Stimulated activated CD4-positive, alpha-beta T cell treated with anti-CD3 and anti-CD28 coated beads, TNF-alpha, amount 100 ng/mL, for 4 hours (primary cell): Measurements from ENCODE around the gene SOX13.

Experiments
- DNase-seq, 3 experiments: peaks; one replicate each; pipeline ENCODE4 v3.0.0-alpha.2; 2020; ENCODE audit warnings: low read depth in 3 of 3

The SOX13 gene

DNA sequence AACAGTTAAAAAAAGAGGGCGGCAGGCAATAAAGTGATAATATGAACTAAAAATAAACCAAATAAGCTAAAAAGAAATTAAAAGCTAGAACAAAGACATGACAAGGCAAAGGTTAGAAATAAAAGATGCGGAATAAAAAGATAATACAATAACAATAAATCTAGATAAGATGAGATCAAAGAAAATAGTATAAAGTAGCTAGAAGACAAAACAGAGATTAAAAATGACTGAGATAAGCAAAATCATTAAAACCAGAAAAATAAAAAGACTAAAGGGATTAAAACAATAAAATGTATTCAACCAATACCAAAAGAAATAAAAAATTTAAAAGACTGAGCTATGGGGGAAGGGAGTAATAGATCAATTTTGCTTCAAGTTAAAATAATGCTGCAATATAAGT, 10.8 kb upstream of the SOX13 start:
- no peak for DNase-seq

DNA sequence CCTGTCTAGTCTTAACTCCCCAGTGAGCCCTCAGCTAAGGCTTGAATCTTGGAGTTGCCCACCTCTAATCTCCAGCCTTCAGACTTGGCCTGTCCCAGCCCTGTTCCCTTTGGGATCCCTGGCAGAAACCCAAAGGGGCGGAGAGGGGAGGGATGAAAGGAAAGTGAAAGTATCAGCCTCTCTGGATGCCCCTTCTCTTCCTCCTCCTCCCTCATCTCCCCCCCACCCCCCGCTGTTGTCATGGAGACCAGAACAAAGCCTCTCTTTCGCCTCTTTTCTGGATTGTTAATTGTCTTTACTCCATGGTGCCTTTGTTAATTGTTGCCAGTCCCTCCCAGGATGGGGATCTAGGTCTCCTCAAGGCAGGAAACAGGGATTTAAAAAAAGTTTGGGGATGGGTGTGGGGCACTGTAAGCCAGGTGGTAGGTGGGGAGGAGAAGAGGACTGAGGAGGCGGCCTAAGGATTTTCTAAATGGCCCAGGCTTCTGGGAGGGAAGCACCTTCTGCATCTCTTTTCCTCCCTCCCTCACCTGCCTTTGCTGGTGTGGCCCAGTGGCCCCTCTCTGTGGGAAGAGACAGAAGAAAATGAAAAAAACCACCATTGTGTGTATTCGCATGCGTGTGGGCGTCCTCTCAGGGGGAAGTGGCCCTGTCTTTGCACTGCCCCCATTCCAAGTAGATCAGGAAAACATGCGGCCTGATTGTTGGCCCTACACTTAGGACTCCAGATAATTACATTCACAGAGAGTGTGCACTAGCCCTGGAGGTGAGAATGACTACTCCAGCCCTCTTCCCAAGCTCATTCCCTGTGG, 7.5 kb upstream of the SOX13 start:
- no peak for DNase-seq

DNA sequence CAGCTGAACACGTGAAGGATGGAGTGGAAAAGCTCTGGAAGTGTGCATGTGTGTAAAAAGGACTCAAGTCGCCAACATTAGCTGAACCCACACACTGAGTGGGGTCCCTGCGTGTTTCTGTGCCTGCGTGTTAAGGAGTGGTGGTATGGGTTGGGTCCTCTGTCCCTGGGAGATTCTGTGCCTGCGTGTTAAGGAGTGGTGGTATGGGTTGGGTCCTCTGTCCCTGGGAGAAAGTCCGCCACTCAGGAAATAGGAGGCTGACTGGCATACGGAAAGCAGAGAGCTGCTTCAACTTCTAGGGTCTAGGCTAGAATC, 7.0 kb upstream of the SOX13 start:
- no peak for DNase-seq

DNA sequence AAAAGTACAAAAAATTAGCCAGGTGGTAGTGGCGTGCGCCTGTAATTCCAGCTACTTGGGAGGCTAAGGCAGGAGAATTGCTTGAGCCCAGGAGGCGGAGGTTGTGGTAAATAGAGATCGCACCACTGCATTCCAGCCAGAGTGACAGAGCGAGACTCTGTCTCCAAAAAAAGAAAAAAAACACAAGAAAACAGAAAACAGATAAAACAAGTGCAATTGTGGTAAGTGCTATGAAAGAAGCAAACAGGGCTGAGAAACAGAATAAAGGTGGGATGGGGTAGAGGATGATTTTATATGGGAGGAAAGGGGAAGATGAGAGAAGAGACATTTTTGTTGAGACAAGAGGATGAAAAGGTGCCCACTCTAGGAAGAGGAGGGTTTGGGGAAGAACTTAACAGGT, 5.0 kb upstream of the SOX13 start:
- no peak for DNase-seq

DNA sequence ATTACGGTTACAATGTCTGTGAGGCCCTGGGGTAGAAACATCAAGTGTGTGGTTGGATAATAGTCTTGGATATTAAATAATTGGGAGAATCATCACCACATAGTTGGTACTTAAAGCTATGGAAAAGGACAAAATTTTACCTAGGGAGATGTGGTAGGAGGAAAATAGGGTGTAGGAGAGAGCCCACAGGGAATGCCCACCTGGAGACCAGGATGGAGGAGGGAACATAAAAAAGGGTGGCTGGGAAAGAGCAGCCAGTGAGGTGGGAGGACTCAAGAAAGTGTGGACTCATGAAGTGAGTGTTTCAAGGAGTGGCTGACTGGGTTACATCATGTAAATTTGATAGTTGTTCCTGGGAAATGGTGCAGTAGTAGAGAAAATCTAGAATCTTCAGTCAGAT, 3.0 kb upstream of the SOX13 start:
- no peak for DNase-seq

DNA sequence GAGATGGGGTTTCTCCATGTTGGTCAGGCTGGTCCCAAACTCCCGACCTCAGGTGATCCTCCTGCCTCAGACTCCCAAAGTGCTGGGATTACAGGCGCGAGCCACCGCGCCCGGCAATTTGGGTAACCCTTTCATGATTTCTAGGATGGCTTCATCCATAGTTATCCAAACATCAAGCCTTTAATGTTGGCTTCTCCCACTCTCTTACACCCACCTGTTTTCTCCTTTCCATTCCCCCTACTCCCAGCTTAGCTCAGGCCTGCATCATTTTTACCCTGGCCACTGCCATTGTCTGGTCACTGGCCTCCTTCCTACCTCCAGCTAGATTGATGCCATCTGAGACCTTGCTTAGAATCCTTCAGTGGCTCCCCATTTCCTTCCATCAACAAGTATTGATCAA, 2.0 kb upstream of the SOX13 start:
- DNase-seq, result no peak

DNA sequence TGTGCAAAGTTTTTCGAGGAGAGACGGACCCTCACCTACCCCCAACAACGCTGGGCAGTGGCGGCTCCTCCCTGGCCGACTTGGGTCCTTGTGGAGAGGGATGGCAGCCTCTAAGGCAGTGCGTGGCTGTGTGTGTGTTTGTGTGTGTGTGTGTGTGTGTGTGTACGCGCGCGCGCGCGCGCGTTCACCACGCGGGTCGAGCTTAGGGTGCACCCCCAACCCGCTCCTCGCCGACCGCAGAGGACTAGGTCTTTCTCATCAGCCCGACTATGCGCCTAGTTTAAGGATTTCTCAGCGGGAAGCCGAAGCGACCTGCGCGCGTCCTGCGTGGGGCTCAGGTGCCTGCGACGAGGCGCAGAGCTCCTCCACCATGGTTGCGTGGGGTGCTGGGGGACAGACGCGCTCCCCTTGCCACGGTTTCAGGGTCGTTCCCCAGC, 940 bp downstream of the SOX13 start:
- DNase-seq, result no peak

DNA sequence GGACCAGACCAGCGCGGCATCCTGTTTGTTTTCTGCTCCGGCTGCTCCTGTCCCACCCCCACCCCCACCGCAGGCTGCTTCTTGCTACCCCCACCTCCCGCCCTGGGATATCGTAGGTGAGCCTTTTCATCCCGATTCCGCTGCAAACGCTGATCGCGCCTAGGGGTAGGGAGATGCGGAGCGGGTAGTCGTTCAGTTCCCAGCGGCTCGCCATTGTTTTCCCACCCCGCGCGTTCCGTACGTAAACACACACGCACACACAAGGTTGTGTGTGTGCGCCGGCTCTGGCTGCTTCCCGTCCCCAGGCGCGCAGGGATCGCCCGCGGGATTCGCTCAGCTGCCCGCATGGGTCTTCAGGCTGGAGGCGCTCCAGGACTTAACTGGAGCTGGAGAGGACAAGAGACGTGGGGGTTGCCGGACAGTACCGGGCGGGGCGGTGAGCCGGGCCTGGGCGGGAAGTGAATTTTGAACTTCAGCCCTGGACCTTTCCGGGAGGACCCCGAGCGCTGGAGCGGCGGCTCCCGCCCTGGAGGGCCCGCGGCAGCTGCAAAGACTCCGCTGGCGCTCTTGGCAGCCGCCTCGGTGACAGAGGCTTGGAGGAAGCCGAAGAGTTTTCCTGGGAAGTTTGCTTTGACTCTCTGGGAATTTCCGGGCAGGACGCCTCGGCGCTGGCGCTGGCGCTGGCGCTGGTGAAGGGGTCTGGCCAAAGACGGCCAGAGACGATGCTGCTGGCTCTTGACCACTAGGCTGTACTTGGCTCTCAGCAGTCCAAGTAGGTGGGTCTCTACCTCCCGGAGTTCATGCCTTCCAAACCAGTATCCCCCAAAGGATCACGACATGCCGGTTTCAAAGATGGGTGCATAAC, 1.6 kb downstream of the SOX13 start:
- no peak for DNase-seq

DNA sequence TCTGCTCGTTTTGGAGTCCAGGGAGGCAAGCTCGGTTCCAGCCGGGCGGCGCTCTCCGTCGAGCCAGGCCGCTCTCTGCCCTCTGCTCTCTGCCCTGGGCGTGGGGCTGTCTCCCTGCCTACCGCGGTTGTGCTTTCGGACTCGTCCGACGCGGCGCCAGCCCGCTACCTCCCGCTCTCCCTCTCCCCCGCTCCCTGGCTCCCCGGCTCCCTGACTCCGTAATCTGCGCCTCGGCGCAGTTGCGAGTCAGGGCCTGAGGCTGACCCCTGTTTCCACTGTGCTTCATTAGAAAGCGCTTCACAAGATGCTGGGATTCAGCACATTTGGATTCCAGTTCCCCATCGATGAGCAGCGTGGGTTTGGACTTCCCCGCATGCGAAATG, 2.2 kb downstream of the SOX13 start:
- no peak for DNase-seq

DNA sequence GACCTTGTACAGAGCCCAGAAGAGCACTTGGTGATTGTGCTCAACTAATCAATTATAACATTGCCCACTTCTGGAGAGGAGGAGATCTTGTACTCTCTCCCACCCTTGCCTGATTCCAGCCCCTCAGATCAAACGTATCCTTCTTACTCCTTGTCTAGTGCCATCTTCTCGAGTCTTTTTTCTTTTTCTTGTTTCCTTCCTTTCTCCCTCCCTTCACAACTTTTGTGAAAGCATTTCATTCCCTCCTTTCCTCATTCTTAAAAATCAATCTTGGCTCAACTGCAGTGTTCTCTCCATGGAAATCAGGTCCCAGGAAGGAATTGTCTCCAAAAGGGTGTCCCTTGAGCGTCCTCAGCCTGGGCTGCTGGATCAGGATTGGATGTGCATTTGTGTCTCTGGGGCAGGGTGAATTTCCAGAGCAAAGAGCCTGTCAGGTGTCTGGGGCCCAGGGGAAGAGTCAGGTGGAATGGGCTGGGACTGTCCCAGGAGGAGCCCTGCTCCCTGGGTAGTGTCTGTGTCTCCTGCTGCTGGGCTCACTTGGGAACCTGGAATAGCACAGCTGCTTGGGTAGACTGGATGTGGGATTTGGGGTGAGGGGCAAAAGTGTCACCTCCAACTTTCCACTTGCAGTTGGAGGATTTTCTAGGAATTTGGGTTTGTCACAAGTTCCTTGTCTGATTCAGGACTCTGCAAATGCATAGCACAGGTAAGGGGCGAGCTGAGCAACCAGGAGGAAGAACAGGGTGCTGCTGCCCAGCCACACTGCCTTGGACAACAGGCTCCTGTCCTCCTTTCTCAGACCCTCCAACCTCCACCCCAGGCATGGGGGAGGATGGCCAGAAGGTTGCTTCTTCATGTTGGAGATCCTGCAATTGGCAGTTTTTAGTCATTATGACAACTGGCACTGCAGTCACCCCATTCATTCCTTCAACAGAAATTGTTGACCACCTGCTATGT, 3.3 kb downstream of the SOX13 start:
- DNase-seq, result no peak

DNA sequence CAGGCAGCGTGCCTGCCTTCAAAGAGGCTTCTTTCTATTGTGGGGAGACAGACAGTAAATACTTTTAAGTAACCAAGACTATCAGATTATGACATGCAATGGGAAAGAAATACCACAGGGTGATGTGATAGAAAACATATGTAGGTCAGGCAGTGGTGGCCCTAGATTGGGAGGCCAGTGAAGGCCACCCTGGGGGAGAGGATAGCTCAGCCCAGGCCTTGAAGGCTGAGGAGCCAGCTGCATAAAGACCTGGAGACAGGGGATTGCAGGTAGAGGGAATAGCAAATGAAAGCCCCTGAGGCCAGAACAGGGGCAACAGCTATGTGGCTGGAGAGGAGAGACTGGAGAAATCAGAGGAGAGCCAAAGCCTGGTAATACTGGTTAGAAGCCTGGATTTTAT, 4.0 kb downstream of the SOX13 start:
- DNase-seq, result no peak

DNA sequence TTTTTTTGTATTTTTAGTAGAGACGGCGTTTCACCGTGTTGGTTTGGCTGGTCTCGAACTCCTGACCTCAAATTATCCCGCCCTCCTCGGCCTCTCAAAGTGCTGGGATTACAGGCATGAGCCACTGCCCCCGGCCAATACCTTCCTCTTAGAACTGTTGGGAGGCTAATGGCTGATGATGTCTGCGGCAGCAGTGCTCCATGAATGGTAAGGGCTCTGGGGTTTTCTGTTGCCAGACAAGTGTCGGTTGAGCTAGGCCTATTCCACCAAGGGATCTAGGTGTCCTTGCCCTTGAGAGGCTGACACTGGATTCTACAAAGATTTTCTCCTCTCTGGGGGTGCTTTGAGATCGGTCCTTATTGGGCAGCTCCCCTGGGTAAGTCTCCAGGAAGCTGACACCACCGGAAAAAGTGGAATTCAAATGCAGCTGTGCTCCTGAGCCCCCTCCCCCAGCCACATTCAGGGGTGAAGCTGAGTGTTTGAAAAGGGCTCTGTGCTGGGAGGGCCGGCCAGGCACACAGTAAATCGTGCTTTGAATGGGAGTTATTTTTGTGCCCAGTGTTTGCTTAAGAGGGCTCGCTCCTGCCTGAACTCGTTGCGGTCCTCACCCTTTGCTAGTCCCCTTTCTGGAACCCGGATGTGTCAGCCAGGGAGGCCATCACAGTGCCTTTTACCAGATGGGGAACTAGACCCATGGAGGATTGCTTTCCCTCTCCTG, 5.2 kb downstream of the SOX13 start:
- no peak for DNase-seq

DNA sequence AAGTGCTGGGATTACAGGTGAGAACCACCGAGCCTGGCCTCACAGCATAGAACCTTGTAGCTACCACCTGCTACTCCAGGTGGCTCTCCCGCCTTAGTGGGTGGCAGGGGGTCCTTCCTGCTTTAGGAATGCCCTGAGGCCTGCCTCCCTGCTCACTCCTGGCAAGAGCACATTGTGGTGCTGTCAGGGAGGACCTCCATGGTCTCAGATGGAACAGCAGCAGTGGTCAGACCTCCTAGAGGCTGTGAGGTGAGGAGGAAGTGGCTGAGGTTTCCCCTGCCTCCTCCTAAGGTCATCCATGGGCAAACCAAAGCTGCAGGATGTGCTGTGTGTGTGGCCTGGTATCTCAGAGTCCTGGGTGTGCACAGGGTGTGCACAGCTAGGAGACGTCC, 6.7 kb downstream of the SOX13 start:
- DNase-seq, result no peak

DNA sequence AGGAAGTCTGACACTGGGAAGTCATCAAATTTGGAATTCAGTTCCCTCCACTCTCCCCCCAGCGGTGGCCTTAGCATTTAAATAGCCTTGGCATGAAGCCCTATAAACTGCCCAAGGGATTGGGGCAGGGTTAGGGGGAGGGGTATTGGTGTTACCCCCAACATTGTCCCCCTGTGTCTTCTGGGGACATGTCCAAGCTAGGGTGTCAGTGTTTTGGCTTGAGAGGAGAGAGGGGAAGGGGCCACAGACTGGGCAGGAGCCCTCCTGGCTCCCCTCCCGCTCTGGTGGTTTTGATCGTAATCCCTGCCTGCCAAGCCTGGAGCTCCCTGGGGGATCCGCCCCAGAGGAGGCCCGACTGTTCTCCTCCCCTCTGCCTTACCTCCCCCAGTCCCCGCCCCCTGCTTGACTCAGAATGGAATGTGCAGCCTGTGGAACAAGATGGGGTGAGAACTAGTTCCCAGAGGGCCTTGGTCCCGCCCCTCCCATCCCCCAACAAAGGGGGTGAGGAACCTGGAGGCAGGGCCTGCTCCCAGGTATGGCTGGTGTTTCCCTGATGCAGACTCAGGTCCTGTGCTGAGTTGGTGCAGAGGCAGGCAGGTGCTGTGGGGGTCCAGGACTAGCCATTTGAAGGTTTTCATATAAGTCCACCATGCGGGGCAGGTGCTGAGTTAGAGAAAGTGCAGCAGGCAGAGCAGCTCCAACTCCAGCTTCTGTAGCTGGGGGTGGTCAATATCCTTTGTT, 7.4 kb downstream of the SOX13 start:
- no peak for DNase-seq

DNA sequence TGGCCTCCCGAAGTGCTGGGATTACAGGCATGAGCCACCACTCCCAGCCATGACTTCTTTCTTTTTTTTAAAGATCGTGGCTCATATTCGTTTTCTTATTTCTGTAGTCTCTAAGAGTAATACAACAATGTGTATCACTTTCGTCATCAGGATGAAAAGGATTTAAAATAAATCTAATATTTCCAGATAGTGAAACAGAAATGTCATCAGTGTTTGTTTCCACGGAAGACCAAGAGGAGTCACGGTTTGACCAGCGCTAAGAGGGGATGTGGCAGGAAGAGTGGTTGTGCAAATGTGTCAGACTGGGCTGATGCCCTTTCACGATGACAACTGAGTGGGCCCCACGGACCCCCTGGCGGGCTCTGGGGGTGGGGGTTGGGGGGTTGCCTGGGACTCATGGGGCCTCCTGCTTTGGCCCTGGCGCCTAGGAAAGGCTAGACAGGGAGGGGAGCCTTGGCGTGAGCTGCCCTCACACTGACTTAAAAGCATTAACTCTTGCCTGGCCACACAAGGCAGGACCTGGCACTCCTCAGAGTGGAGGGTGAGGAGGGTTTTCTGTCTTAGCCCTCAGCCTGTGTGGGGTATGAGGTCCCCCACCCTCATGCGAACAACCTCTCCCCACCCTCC, 8.4 kb downstream of the SOX13 start:
- no peak for DNase-seq

DNA sequence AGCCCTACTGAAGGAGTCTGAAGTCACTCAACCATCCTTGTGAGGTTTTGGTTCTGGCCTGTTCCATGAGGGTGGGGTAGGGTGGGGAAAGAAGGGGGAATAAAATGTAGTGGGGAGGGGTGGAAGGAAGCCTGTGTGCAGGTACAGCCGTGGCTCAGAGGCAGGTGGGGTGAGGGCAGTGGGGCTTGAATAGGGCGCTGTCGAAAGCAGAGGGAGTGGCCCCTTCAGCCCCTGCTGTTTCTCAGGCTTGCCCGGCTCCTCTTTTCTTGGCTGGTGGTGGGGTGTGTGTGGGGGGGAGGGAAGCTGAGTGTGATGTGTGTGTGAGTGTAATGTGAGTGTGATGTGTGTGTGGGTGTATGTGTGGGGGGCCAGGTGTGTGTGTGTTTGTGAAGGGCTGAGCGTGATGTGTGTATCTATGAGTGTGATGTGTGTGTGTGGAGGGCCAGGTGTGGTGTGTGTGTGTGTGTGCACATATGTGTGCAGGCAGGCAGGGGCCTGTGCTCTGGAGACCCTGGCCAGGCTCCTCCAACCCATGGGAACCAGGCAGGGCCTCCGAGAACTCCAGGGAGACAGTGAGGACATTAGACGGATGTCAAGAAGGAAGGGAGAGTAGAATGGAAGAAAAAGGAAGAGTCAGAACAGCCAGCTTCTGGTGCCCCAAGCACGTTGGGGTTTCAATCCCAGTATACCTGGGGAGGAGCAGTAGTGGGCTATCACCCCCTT, 9.0 kb downstream of the SOX13 start:
- no peak for DNase-seq

DNA sequence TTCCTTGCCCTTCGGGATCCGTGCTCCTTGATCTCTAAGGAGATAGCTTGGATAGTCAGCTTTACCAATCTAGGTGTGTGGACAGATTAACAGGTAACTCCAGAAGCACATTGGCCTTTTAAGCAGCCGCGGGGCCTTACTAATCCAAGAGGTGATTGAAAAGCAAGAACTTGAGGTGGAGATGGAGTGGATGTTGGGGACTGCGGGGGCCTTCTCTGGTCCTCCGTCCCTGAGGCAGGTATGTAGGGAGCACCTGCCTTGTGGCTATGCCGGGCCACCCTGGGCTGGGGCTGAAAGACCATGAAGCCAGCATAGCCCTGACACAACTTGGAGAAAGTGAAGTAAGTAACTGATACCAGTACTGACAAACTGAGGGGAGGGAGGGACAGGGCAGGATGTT, 10.6 kb downstream of the SOX13 start:
- DNase-seq, result no peak

DNA sequence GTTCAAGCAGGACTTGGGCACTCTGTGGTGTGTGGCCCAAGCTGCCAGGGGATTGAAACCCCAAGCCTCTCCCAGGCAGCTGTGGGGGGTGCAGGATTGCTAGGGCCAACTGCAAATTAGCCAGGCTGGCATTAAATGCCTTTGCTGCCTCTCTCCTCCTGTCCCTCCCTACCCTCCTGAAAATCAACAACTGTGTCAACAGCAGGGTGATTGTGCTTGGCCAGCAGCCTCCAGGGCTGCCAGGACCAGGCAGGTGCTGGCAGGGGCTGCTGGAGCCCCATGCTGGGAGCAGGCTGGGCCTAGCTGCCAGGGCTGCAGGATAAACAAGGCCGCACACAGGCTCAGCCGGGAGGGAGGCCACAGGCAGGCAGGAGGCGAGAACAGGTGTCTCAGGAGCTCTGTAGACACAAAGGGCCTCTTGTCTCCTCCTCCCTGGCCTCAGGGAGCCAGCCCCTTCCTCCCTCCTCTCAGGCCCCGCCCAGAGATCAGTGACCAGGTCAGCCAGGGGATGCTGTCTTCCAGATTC, 11.4 kb downstream of the SOX13 start:
- DNase-seq, result no peak

DNA sequence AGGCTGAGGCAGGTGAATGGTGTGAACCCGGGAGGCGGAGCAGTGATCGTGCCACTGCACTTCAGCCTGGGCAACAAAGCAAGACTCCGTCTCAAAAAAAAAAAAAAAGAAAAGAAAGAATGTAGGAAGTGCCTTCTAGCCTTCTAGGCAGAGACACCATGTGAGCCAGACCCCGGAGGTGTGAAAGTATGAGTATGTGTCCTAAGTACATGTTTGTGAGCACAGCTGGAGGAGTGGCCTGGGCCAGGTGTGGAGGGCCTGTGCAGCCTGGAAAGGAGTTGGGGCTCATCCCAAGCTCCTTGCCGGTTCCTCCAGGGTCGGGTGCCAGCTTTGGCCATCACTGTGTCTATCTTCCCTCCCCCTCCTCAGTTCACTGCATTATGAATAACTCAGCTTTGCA, 13.0 kb downstream of the SOX13 start:
- DNase-seq, result no peak
